22Rv1 (cell line): Measurements from ENCODE around the gene ZFHX3.

ENCODE experiments used
- H3K27ac ChIP-seq: fragments of 450-650 bp; 2 replicates; pipeline ENCODE4 v1.5.1; 2017
- CTCF ChIP-seq: fragments of 450-650 bp; IDR thresholded peaks from 2 replicates; pipeline ENCODE4 v1.5.1; 2017; ENCODE audit warnings: mild to moderate bottlenecking
- ZFX ChIP-seq: fragments of 450-650 bp; IDR thresholded peaks from 2 replicates; pipeline ENCODE4 v1.6.1; 2017; ENCODE audit warnings: antibody characterized with exemption, borderline replicate concordance

Gene ZFHX3

GRCh38 chr16:73067671-73068540 is 20.0 kb upstream of the ZFHX3 start:
- TF ChIP-seq CTCF (no peak), ZFX (no peak)
- no peak overlapping the region for H3K27ac ChIP-seq

- TF ChIP-seq ZFX, result no peak
- no peak for TF ChIP-seq CTCF
- no peak overlapping the region for H3K27ac ChIP-seq
Observed at GRCh38 chr16:73066927-73067670, 19.2 kb upstream of the ZFHX3 start.

DNA sequence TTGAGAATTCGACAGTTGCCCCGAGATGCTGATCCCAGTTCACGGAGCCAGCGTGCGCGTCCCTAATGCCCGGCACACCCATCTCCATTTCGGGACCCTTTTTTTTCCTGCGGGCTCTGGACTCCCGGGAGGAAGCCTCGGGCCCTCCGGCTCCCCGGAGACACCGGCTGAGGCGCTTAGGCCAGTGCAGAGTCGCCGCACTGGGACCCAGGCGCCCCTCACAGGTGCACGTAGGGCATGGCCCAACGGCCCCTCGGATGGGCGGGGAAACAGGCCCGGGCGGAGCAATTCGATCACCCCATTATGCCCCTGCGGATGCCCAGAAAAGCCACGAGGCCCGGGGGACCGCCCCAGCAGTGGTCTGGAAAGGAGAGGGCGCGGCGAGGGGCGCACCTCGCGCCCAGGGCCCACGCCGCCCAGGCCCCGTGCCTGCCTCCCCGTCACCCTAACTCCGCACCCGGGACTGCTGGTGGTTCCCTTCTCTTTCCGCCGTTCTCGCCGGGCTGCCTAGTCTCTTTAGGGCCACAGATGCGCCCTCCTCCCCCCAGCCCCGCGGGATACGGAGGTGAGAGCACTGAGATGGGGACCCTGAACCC is 18.5 kb upstream of the ZFHX3 start:
- no peak for TF ChIP-seq CTCF
- TF ChIP-seq ZFX, result no peak

DNA sequence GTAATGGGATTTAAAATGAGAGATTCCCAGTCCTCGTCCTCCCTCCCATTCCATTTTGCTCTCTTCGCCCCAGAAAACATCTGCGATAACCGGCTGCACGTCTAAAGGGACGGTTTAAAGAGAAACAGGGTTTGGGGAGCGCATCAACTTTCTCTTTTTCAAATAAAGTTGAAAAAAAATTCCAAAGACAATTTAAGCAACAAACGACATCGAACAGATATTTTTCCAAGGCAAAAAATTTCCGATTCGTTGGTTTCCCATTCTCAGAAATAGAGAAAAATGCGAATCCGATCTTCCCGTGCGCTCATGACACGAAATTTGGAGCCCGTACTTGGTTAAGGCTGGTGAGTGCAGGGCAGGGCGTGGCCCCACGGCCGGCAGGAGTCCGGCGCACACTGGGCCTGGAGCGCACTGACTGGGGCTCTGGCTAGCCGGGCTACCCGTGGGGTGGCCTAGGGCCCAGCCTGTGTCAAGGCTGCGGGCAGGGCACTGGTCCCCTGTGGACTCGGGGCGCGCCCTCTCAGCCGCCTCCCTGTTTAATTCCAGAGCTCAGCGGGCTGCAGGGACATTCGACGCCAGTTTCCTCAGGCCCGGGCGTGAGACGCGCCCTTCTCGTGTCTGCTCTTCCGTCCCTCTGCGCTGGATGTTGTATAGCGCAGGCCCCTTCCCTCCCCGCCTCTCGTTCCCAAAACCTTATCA is 17.9 kb upstream of the ZFHX3 start:
- no peak overlapping the region for H3K27ac ChIP-seq
- TF ChIP-seq ZFX, result no peak

More for the DNA sequence above, 18.5 kb upstream of the ZFHX3 start:
- H3K27ac ChIP-seq, result no peak overlapping the region

DNA sequence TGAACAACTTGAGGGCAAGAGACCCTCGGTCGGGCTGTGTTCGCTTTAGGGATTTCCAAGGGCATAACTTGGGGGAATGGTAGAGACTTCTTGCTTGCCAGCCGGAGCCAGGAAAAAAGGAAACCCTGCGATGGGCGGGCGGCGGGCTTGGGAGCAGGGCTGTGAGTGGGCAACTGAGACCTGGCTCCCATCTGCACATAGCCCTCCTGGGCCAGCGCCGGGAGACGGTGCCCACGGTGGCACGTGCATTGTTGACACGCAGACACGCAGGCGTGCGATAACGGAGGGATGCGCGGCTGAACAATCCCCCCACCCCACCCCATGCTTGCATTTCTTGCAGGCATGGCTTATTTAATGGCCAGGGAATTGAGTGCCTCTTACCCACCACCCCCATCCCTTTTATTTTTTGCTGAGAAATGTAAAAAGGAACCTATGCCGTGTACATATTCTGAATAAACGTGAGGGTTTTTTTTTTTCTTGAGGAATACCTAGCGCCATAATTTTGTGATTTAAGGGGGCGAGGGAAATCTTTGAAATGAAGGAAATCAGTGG is 17.1 kb upstream of the ZFHX3 start:
- H3K27ac ChIP-seq, result no peak overlapping the region
- TF ChIP-seq ZFX (no peak), CTCF (no peak)

DNA sequence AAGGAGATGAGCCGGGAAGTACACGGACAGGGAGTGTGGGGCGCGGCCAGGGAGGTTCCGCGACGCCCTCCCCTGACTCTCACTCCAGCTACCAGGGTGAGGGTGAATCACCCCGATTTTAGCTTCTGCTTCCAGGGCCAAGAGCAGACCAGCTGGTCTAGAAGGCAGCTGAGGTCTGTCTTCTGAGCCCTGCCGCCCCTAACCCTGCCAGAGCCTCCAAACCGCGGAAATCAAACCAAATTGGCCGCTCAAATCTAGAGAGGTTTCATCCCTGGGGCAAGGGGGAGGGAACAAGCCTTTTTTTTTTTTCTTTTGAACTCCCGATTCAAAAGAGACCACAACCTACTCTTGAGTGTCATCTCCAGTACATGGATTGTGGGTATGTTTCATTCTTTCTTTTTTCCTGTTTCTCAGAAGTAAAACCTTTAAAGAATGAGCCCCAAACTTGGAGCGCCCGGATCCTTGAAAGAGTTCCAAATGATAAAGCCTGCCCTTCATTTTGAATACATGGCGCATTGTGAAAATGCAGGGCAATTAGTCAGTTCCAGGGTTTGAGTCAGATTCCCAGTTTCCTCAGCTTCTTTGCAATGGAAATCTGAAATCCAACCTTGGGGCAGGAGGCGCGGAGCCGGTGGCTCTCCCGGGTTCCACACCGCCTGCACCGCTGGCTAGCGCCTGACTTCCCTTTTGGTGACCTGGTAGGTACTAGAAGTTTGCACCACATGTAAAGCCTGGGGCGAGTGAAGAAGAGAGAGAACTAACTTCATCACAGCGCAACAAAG is 16.5 kb upstream of the ZFHX3 start:
- H3K27ac ChIP-seq, result no peak overlapping the region
- TF ChIP-seq CTCF (no peak), ZFX (no peak)
